Activated CD8-positive, alpha-beta T cell treated with anti-CD3 and anti-CD28 coated beads, Interleukin-2, amount 10 ng/mL, durations not matched to agents 7 days and 5 days (primary cell): ENCODE results near the gene DSC1. TPM values are rescaled to one million over a fixed set of nuclear protein-coding genes. Genes with fewer than 3 reads are reported as not detected.

ENCODE experiments used
- ATAC-seq: fragments of 150-1000 bp; cut with Tn5 transposase; one replicate; pipeline ENCODE4 v1.10.0; 2021; ENCODE audit warnings: moderate library complexity
- CTCF ChIA-PET: fragments of 350-600 bp; sonication (Branson Sonifier 250); formaldehyde crosslinking; loops from one replicate; lab custom pipeline; 2021; ENCODE audit warnings: antibody characterized with exemption; lab: Charles Lee
- POLR2A ChIA-PET: fragments of 350-600 bp; sonication (Branson Sonifier 250); formaldehyde crosslinking; loops from one replicate; lab custom pipeline; 2021; ENCODE audit warnings: antibody characterized with exemption; lab: Charles Lee
- DNase-seq: peaks from one replicate; pipeline ENCODE4 v3.0.0-alpha.2; 2020
- H3K27ac Mint-ChIP-seq: one replicate; pipeline ENCODE4 v1.8.0; 2021; ENCODE audit warnings: mild to moderate bottlenecking, mixed read lengths
- H3K27me3 Mint-ChIP-seq: one replicate; pipeline ENCODE4 v1.8.0; 2021; ENCODE audit warnings: low read depth, mixed read lengths
- H3K36me3 Mint-ChIP-seq: one replicate; pipeline ENCODE4 v1.8.0; 2021; ENCODE audit warnings: low read depth, mixed read lengths
- H3K4me1 Mint-ChIP-seq: one replicate; pipeline ENCODE4 v1.8.0; 2021; ENCODE audit warnings: low read depth, mixed read lengths
- H3K4me3 Mint-ChIP-seq: one replicate; pipeline ENCODE4 v1.8.0; 2021; ENCODE audit warnings: mild to moderate bottlenecking, mixed read lengths
- H3K9me3 Mint-ChIP-seq: one replicate; pipeline ENCODE4 v1.8.0; 2022; ENCODE audit warnings: mixed read lengths; ENCODE audit not compliant: insufficient read depth
- total RNA-seq, 2 experiments: library from RNA; stranded (reverse); gene quantifications; one replicate each; pipeline ENCODE4 v1.2.3, GENCODE V29; 2021

DSC1 gene
- total RNA-seq, 2 experiments from 2014 or later, result 0.13 to 0.16 TPM

DNA sequence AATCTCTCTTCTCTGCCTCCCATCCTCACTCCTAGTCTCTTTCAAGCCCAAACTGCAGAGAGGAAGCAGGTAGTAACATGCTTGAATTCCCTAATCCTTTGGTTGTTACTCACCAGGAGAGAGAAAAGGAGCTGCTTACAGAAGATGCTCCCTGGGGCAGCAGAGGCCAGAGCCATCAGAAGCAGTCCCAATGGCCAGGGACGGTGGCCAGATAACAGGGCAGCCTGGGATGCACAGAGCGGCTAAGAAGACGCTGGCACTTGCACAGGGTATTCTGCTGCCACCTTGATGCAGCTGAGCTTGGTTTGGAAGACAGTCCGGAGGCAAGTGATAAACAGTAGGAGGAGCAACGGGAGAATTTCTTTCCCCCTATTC is 250 bp downstream of the DSC1 start:
- DNase-seq (no peak), ATAC-seq (no peak)
- peaks cover 3% of the 10 kb centered on the region for H3K9me3 Mint-ChIP-seq
- H3K27ac Mint-ChIP-seq, result peak overlapping the region; percentile 68
- POLR2A ChIA-PET, result no interaction called here
- H3K4me1 Mint-ChIP-seq, result peaks cover 12% of the 10 kb centered on the region
- H3K27me3 Mint-ChIP-seq, result no peaks in the 10 kb centered on the region
- H3K4me3 Mint-ChIP-seq, result no peak overlapping the region
- H3K36me3 Mint-ChIP-seq, result no peaks in the 10 kb centered on the region
- CTCF ChIA-PET, result no interaction called here

DNA sequence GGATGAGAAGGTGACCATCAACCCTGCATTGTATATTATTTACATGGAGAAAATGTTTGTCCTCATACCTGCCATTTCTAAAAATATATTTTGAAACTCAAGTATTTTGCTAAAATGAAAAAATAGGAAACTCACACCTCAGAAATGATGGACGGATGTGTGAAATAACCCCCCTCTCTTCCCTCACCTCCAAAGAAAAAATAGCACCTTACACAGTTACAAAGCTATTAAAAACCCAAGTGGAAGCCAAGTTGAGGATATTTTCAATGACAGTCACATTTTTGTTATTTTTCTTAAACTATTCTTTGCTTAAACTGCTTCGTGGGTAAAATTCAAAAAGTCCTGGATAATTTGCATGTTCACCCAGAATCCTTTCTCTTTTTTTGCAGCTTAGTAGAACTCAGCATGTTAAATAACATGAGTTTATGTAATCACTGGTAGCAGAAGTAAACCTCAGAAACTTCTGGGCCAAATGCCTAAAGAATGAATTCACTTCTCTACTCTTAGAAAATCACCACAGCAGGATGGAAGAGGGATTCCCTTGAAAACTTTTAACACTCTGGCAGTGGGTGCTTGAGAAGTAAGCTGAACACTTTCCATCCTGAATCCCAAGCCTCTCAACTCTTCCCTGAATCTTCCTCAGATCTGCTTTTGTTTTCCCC is 768 bp downstream of the DSC1 start:
- H3K4me1 Mint-ChIP-seq, result peaks cover 12% of the 10 kb centered on the region
- peaks cover 3% of the 10 kb centered on the region for H3K9me3 Mint-ChIP-seq
- H3K36me3 Mint-ChIP-seq, result no peaks in the 10 kb centered on the region
- H3K4me3 Mint-ChIP-seq, result no peak overlapping the region
- no peak overlapping the region for H3K27ac Mint-ChIP-seq
- POLR2A ChIA-PET, result no interaction called here
- CTCF ChIA-PET, result no interaction called here
- ATAC-seq (no peak), DNase-seq (no peak)
- no peaks in the 10 kb centered on the region for H3K27me3 Mint-ChIP-seq

DNA sequence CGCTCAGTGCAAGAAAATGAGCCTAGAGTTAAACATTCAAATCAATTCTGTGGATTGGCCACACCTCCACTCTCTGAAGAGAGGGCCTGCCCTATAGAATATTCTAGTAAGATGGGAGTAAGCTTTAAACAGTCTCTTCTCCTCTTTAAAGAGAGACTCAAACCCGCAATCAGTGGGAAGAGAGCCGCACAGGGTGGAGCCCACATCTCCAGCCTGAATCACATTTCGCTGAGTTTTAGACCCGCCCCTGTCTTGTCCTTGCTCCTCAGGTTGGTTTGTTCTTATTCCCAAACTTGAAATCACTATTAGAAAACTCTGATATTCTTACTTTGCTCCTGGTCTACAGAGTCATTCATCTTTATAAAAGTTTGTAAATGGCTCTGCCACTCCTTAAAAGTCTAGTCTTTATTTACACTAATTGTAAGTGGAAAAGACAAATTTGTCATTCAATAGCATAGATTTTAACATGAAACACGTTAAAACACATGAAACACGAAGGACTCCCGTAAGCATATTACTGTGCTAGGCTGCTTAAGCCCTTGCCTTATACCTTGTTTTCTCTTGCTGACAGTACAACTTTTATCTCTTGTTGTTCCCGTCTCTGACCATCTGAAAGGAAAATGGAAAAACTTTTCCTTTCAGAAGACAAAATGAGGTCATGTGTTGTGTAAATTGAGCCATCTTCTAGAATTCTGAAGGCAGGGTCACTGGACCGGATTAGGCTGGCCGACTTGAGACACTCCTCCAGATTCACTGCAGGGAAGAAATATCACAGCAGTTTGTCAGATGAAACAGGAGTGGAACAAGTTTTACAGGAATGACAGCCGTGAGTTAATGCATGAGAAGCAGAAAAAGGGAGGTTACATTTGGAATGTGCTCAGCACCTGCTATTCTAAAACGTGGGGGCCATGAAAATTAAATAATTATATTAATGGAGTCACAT is 5.6 kb downstream of the DSC1 start:
- ChIA-PET CTCF (no interaction called here), POLR2A (no interaction called here)
- no peaks in the 10 kb centered on the region for H3K27me3 Mint-ChIP-seq
- no peak for DNase-seq
- ATAC-seq, result no peak
- H3K4me1 Mint-ChIP-seq, result peaks cover 3% of the 10 kb centered on the region
- no peaks in the 10 kb centered on the region for H3K36me3 Mint-ChIP-seq
- H3K4me3 Mint-ChIP-seq, result no peak overlapping the region
- no peaks in the 10 kb centered on the region for H3K9me3 Mint-ChIP-seq
- no peak overlapping the region for H3K27ac Mint-ChIP-seq

DNA sequence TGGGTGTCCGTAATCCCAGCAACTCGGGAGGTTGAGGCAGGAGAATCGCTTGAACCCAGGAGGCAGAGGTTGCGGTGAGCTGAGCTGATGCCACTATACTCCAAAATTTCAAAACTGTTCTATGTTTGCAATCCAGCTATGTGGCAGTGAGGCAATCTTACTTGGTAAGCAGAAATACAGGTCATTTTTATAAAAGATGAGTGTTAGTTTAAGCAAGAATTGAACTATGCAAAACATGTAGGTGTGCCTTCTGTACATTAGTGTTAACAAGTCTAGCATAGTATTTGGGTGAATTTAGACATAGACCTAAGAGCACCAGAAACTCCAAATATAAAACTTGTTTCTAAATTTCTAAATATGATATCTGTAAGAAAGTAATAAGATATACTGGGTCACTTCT is 7.2 kb downstream of the DSC1 start:
- no peak for ATAC-seq
- H3K4me3 Mint-ChIP-seq, result no peak overlapping the region
- POLR2A ChIA-PET, result no interaction called here
- H3K4me1 Mint-ChIP-seq, result no peaks in the 10 kb centered on the region
- no peak for DNase-seq
- H3K36me3 Mint-ChIP-seq, result no peaks in the 10 kb centered on the region
- CTCF ChIA-PET, result no interaction called here
- no peaks in the 10 kb centered on the region for H3K9me3 Mint-ChIP-seq
- no peaks in the 10 kb centered on the region for H3K27me3 Mint-ChIP-seq
- no peak overlapping the region for H3K27ac Mint-ChIP-seq

- ATAC-seq, result no peak
- DNase-seq, result no peak
- Mint-ChIP-seq H3K27me3 (no peaks in the 10 kb centered on the region), H3K27ac (no peak overlapping the region), H3K9me3 (no peaks in the 10 kb centered on the region), H3K36me3 (no peaks in the 10 kb centered on the region), H3K4me1 (no peaks in the 10 kb centered on the region), H3K4me3 (no peak overlapping the region)
- ChIA-PET CTCF (no interaction called here), POLR2A (no interaction called here)
Observed at GRCh38 chr18:31154181-31154580, 8.5 kb downstream of the DSC1 start.

DNA sequence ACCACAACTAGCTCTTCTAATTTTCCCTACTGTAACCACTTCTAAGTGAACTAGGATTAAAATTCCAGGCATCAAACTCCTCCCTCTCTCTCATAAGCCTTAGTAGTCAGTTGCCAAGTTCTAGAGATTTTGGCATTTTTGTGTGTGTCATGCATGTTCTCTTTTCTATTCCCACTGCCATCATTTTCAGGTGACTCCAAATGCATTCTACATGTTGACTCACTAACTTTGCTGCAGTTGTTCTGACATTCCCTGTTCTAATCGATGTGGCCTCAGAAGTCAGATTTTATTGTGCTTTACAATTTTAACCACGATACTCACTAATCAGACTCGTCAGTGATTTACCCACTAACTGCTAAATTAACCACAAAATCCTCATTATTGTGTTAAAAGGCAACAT is 13.3 kb downstream of the DSC1 start:
- ChIA-PET POLR2A (no interaction called here), CTCF (no interaction called here)
- H3K36me3 Mint-ChIP-seq, result no peaks in the 10 kb centered on the region
- H3K27ac Mint-ChIP-seq, result no peak overlapping the region
- no peak for ATAC-seq
- peaks cover 3% of the 10 kb centered on the region for H3K9me3 Mint-ChIP-seq
- H3K4me1 Mint-ChIP-seq, result no peaks in the 10 kb centered on the region
- no peak overlapping the region for H3K4me3 Mint-ChIP-seq
- no peak for DNase-seq
- H3K27me3 Mint-ChIP-seq, result no peaks in the 10 kb centered on the region

GRCh38 chr18:31148600-31148999 is 14.1 kb downstream of the DSC1 start:
- CTCF ChIA-PET, result no interaction called here
- H3K27me3 Mint-ChIP-seq, result no peaks in the 10 kb centered on the region
- no peak overlapping the region for H3K4me3 Mint-ChIP-seq
- DNase-seq (no peak), ATAC-seq (no peak)
- no peaks in the 10 kb centered on the region for H3K4me1 Mint-ChIP-seq
- H3K36me3 Mint-ChIP-seq, result no peaks in the 10 kb centered on the region
- peaks cover 3% of the 10 kb centered on the region for H3K9me3 Mint-ChIP-seq
- H3K27ac Mint-ChIP-seq, result no peak overlapping the region
- POLR2A ChIA-PET, result no interaction called here

GRCh38 chr18:31146809-31147208 is 15.8 kb downstream of the DSC1 start:
- Mint-ChIP-seq H3K4me1 (no peaks in the 10 kb centered on the region), H3K27me3 (no peaks in the 10 kb centered on the region), H3K27ac (no peak overlapping the region), H3K9me3 (peaks cover 3% of the 10 kb centered on the region), H3K4me3 (no peak overlapping the region), H3K36me3 (no peaks in the 10 kb centered on the region)
- CTCF ChIA-PET, result no interaction called here
- ATAC-seq (no peak), DNase-seq (no peak)
- POLR2A ChIA-PET, result no interaction called here

DNA sequence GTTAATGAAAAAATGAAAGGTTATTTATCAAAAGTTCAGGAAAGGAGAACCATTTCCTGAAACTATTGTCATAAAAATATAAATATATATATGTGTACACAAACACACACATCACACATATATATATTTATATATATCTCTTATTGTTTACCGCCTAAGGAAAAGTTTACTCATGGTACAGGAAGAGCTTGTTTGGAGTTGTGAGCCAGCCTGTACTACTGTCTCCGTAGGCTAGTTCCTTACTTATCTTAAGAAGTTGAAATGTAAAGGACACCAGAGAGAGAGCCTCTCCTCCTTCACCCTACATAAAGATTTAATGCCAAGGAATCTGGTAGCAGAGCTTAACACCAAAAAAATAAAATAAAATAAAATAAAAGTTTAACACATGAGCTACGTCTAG is 19.6 kb downstream of the DSC1 start:
- Mint-ChIP-seq H3K9me3 (peaks cover 3% of the 10 kb centered on the region), H3K4me3 (no peak overlapping the region), H3K27me3 (no peaks in the 10 kb centered on the region), H3K27ac (no peak overlapping the region), H3K36me3 (no peaks in the 10 kb centered on the region), H3K4me1 (no peaks in the 10 kb centered on the region)
- POLR2A ChIA-PET, result no interaction called here
- CTCF ChIA-PET, result no interaction called here
- no peak for ATAC-seq
- DNase-seq, result no peak

- H3K4me3 Mint-ChIP-seq, result no peak overlapping the region
- DNase-seq, result no peak
- H3K27ac Mint-ChIP-seq, result no peak overlapping the region
- H3K9me3 Mint-ChIP-seq, result no peaks in the 10 kb centered on the region
- no peaks in the 10 kb centered on the region for H3K27me3 Mint-ChIP-seq
- no peak for ATAC-seq
- no peaks in the 10 kb centered on the region for H3K4me1 Mint-ChIP-seq
- H3K36me3 Mint-ChIP-seq, result no peaks in the 10 kb centered on the region
- CTCF ChIA-PET, result no interaction called here
- POLR2A ChIA-PET, result no interaction called here
Observed at GRCh38 chr18:31138709-31139108, 23.9 kb downstream of the DSC1 start.

GRCh38 chr18:31134988-31135529 is 27.6 kb downstream of the DSC1 start:
- H3K4me3 Mint-ChIP-seq, result no peak overlapping the region
- ATAC-seq, result no peak
- no peaks in the 10 kb centered on the region for H3K4me1 Mint-ChIP-seq
- H3K36me3 Mint-ChIP-seq, result no peaks in the 10 kb centered on the region
- ChIA-PET CTCF (no interaction called here), POLR2A (no interaction called here)
- H3K27ac Mint-ChIP-seq, result no peak overlapping the region
- H3K27me3 Mint-ChIP-seq, result no peaks in the 10 kb centered on the region
- H3K9me3 Mint-ChIP-seq, result no peaks in the 10 kb centered on the region
- DNase-seq, result no peak

GRCh38 chr18:31129398-31130115 is 33.1 kb downstream of the DSC1 start:
- DNase-seq (no peak), ATAC-seq (no peak)
- Mint-ChIP-seq H3K4me3 (no peak overlapping the region), H3K36me3 (no peaks in the 10 kb centered on the region), H3K4me1 (no peaks in the 10 kb centered on the region), H3K27me3 (no peaks in the 10 kb centered on the region), H3K27ac (no peak overlapping the region), H3K9me3 (no peaks in the 10 kb centered on the region)
- POLR2A ChIA-PET, result no interaction called here
- CTCF ChIA-PET, result no interaction called here
